PFSK-1 (cell line): ENCODE data around the gene IVD.

Source experiments
- FOXP2 ChIP-seq: optimal IDR thresholded peaks from 2 replicates; pipeline ENCODE3; 2011; ENCODE audit warnings: borderline replicate concordance, control low read depth, inconsistent platforms; ENCODE audit not compliant: insufficient read depth; ENCODE audit errors: extremely low read length, extremely low read depth
- POLR2AphosphoS5 ChIP-seq: IDR thresholded peaks from 2 replicates; pipeline ENCODE4 v1.6.1; 2012; ENCODE audit warnings: low read depth, mild to moderate bottlenecking, control low read depth, low read length, moderate library complexity
- REST ChIP-seq, 2 experiments: IDR thresholded peaks; 2 replicates each; pipeline versions ENCODE4 v1.6.1 to v1.8.0; 2011 to 2012; ENCODE audit warnings: low read depth in 2 of 2, low read length in 2 of 2, control low read depth in 1 of 2, inconsistent platforms in 1 of 2, mild to moderate bottlenecking in 1 of 2, moderate library complexity in 1 of 2; ENCODE audit not compliant: insufficient read depth in 1 of 2

DNA sequence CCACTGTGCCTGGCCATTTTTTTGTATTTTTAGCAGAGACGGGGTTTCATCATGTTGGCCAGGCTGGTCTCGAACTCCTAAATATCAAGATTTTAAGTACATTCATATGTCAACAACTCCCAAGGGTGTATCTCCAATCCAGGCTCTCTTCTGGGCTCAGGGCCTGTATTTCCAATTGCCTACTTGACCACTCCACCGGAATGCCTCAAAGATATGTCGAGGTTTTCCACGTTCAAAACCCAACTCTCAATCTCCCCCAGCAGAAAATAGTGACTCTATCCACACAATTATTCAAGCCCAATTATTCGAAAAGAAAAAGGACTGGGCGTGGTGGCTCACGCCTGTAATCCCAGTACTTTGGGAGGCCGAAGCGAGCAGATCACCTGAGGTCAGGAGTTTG lies 25.0 kb upstream of the IVD start:
- TF ChIP-seq FOXP2, result no peak
- TF ChIP-seq POLR2AphosphoS5, result no peak
- TF ChIP-seq REST (IDR thresholded peaks at IDR 0.05; ENCODE audit: insufficient read depth in 1 of 2, low read depth in 2 of 2, low read length in 2 of 2), result no peak
